Measurements from ENCODE around the gene HINFP. TPM values are rescaled to one million over a fixed set of nuclear protein-coding genes. Genes with fewer than 3 reads are reported as not detected.

HINFP gene
- total RNA-seq, 2 donors from 2014 or later, result 22.1 to 41.7 TPM

DNA sequence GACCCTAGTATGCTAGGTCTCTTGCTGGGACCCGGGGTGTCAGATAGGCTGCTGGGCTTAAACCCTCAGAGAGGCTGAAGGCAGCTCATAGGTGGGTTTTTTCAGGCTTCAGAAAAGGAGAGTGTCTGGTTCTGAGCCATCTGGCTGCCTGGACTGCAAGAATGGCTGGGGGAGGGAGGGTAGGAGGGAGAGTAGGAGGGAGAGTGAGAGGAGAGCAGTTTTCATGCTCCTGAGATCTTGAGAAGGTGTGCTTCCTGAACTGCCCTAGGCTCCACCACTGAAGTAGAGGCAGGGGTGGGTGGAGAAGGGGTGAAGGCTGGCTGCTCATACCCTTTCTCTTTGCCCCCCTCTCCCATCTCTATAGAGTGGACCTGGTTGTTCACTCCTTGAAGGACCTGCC is 32.1 kb upstream of the HINFP start:
- 80% methylated on average over 1 of the region's 1 CpG for WGBS
- Histone ChIP-seq H3K9me3 (no peaks in the 10 kb centered on the region), H3K4me3 (no peak overlapping the region), H3K36me3 (no peaks in the 10 kb centered on the region), H3K27ac (no peak overlapping the region), H3K4me1 (replicated peaks) (peaks cover 13% of the 10 kb centered on the region), H3K27me3 (replicated peaks; ENCODE audit: insufficient read depth) (no peaks in the 10 kb centered on the region)
- intact Hi-C loops (cut with DNase I), result no loop called here
- TF ChIP-seq CTCF (IDR thresholded peaks at IDR 0.05) (no peak), POLR2A (IDR thresholded peaks at IDR 0.05) (no peak), POLR2AphosphoS5 (IDR thresholded peaks at IDR 0.05) (no peak)
- no peak for DNase-seq (ENCODE audit: low spot score)

DNA sequence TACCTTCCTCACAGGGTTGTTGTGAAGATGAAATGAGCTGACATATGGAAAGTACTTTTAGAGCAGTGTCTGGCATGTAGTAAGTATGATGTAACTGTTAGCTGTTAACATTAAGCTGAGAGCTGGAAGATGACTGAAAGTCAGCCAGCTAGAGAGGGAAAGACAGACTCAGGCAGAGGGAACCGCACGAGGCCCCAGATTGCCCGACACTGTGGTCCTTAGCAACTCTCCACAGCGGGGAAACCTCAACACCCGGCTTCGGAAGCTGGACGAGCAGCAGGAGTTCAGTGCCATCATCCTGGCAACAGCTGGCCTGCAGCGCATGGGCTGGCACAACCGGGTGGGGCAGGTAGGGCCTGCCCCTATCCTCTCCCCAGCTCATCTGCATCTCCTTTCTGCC is 30.2 kb upstream of the HINFP start:
- DNase-seq (ENCODE audit: low spot score), result no peak
- WGBS, result 74% methylated on average over 9 of the region's 9 CpGs
- Histone ChIP-seq H3K27me3 (replicated peaks; ENCODE audit: insufficient read depth) (no peaks in the 10 kb centered on the region), H3K4me3 (no peak overlapping the region), H3K4me1 (replicated peaks) (peaks cover 10% of the 10 kb centered on the region), H3K9me3 (no peaks in the 10 kb centered on the region), H3K27ac (no peak overlapping the region), H3K36me3 (no peaks in the 10 kb centered on the region)
- TF ChIP-seq POLR2A (IDR thresholded peaks at IDR 0.05) (no peak), CTCF (IDR thresholded peaks at IDR 0.05) (no peak), POLR2AphosphoS5 (IDR thresholded peaks at IDR 0.05) (no peak)
- intact Hi-C loops (cut with DNase I), result loop anchor here (5.0 kb wide), 1 partner anchor 106 kb away; no protein-coding TSS in a partner anchor

GRCh38 chr11:119091966-119092879 is 29.2 kb upstream of the HINFP start:
- H3K27me3 ChIP-seq (replicated peaks; ENCODE audit: insufficient read depth), result no peaks in the 10 kb centered on the region
- H3K9me3 ChIP-seq, result no peaks in the 10 kb centered on the region
- DNase-seq (ENCODE audit: low spot score), result no peak
- H3K36me3 ChIP-seq, result no peaks in the 10 kb centered on the region
- H3K4me1 ChIP-seq (replicated peaks), result peaks cover 10% of the 10 kb centered on the region
- WGBS, result 82% methylated on average over 13 of the region's 13 CpGs
- TF ChIP-seq POLR2A (IDR thresholded peaks at IDR 0.05) (no peak), CTCF (IDR thresholded peaks at IDR 0.05) (no peak), POLR2AphosphoS5 (IDR thresholded peaks at IDR 0.05) (no peak)
- no peak overlapping the region for H3K4me3 ChIP-seq
- intact Hi-C loops (cut with DNase I), result loop anchor here (5.0 kb wide), 1 partner anchor 105 kb away; no protein-coding TSS in a partner anchor
- H3K27ac ChIP-seq, result no peak overlapping the region

DNA sequence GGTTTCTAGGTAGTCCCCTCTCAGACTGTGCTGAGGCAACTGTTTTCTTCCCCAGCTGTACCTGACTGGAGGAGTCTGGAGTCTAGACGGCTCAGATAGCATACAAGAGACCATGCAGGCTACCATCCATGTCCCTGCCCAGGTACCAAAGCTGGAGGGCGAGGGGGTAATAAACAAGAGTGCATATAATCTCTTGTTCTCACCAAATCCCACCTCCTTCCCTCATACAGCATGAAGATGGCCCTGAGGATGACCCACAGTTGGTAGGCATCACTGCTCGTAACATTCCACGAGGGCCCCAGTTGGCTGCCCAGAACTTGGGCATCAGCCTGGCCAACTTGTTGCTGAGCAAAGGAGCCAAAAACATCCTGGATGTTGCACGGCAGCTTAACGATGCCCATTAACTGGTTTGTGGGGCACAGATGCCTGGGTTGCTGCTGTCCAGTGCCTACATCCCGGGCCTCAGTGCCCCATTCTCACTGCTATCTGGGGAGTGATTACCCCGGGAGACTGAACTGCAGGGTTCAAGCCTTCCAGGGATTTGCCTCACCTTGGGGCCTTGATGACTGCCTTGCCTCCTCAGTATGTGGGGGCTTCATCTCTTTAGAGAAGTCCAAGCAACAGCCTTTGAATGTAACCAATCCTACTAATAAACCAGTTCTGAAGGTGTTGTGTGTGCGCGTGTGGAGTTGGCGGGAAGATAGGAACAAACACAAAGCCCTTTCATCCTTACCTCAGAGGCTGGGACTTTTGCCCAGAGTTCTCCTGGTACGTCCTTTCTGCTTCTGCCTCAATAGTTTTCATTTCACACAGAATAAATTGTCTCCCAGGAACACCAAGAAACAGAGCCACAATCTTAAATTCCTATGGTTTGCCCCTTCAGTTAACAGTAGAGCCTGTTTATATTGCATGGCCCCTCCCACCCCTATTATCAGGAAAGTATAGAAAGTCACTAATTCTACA is 28.2 kb upstream of the HINFP start:
- peaks cover 10% of the 10 kb centered on the region for H3K4me1 ChIP-seq (replicated peaks)
- intact Hi-C loops (cut with DNase I), result loop anchor here (5.0 kb wide), 1 partner anchor 104 kb away; no protein-coding TSS in a partner anchor
- WGBS, result 28% methylated on average over 12 of the region's 12 CpGs

More for the DNA sequence above, 28.2 kb upstream of the HINFP start:
- Histone ChIP-seq H3K36me3 (peaks cover 0 to 7% of the 10 kb centered on the region in 2 donors), H3K27me3 (replicated peaks; ENCODE audit: insufficient read depth) (no peaks in the 10 kb centered on the region), H3K27ac (peak overlapping the region; percentile 93 to 94), H3K4me3 (peak overlapping the region in 1 of 2 donors; percentile 67), H3K9me3 (no peaks in the 10 kb centered on the region)
- DNase-seq (ENCODE audit: low spot score), result peak; percentile 67
- TF ChIP-seq POLR2AphosphoS5 (IDR thresholded peaks at IDR 0.05) (peak; percentile 28), CTCF (IDR thresholded peaks at IDR 0.05) (no peak)

All from prostate gland (tissue), 2 donors.